NCI-H2171 treated with DMSO at 0.1 percent for 48 hours (cell line): ENCODE results near the gene F11R.
A peak's percentile ranks its signal among the peaks of the same experiment; 100 is the strongest.
"Not testable (repeated sequence)": the region's sequence is repeated elsewhere in the genome, so short reads cannot be mapped to it uniquely, and the experiment has no call there.

ENCODE experiments used
- DNase-seq: peaks from one replicate; lab custom pipeline; 2025; lab: John Stamatoyannopoulos, UW

Gene F11R

GRCh38 chr1:161044535-161044907 lies 23.6 kb upstream of the F11R start:
- no peak for DNase-seq

GRCh38 chr1:161039546-161039945 lies 18.6 kb upstream of the F11R start:
- no peak for DNase-seq

- no peak for DNase-seq
These were observed 18.2 kb upstream of the F11R start for GRCh38 chr1:161039154-161039545.

- DNase-seq, result peak; percentile 78
These were observed 17.7 kb upstream of the F11R start, which contains the start of gene TSTD1 for GRCh38 chr1:161038523-161039153. TSTD1 (minus strand) TSS chr1:161038964; CDS start chr1:161038889, 75 bp downstream.

GRCh38 chr1:161037661-161038522 lies 16.9 kb upstream of the F11R start:
- no peak for DNase-seq

- DNase-seq, result no peak
These were observed 12.8 kb upstream of the F11R start for GRCh38 chr1:161033751-161034150.

GRCh38 chr1:161032409-161032808 lies 11.5 kb upstream of the F11R start:
- no peak for DNase-seq

GRCh38 chr1:161031874-161032273 lies 10.9 kb upstream of the F11R start:
- DNase-seq, result no peak

GRCh38 chr1:161029466-161029865 lies 8.5 kb upstream of the F11R start:
- not testable (repeated sequence) for DNase-seq

GRCh38 chr1:161026954-161027353 lies 6.0 kb upstream of the F11R start:
- DNase-seq, result not testable (repeated sequence)

- DNase-seq, result not testable (repeated sequence)
These were observed 1.5 kb upstream of the F11R start for GRCh38 chr1:161022432-161022831.

GRCh38 chr1:161021970-161022353 lies 1.0 kb upstream of the F11R start:
- no peak for DNase-seq

- DNase-seq, result peak; percentile 99
These were observed 415 bp upstream of the F11R start for GRCh38 chr1:161021165-161021969.

GRCh38 chr1:161019751-161020495 lies 1.0 kb downstream of the F11R start:
- peak; percentile 14 for DNase-seq

- DNase-seq, result not testable (repeated sequence)
These were observed 1.8 kb downstream of the F11R start for GRCh38 chr1:161019111-161019660.

- DNase-seq, result no peak
These were observed 2.4 kb downstream of the F11R start for GRCh38 chr1:161018631-161018930.

- no peak for DNase-seq
These were observed 3.0 kb downstream of the F11R start for GRCh38 chr1:161017756-161018630.

GRCh38 chr1:161017181-161017580 lies 3.8 kb downstream of the F11R start:
- not testable (repeated sequence) for DNase-seq

- DNase-seq, result not testable (repeated sequence)
These were observed 4.3 kb downstream of the F11R start for GRCh38 chr1:161016683-161017082.

- no peak for DNase-seq
These were observed 7.3 kb downstream of the F11R start for GRCh38 chr1:161013488-161014230.
